DOHH2 (cell line): ENCODE data around the gene RAB3C.

Experiments used
- EZH2phosphoT487 ChIP-seq: fragments of 200-600 bp; sonication (generic); IDR thresholded peaks from 2 replicates; pipeline ENCODE4 v1.6.1; 2017; ENCODE audit warnings: borderline replicate concordance, mild to moderate bottlenecking, antibody characterized with exemption, low read length, moderate library complexity, mixed read lengths
- TF ChIP-seq, protein P1 (sequence below): fragments of 200-600 bp; sonication (generic); IDR thresholded peaks from one replicate; pipeline ENCODE4 v1.5.1; 2014; ENCODE audit warnings: antibody characterized with exemption, mild to moderate bottlenecking, low read depth, low read length; ENCODE audit not compliant: poor library complexity, severe bottlenecking

GRCh38 chr5:58680503-58680902 lies 97.6 kb downstream of the RAB3C start:
- TF ChIP-seq, protein P1, sequence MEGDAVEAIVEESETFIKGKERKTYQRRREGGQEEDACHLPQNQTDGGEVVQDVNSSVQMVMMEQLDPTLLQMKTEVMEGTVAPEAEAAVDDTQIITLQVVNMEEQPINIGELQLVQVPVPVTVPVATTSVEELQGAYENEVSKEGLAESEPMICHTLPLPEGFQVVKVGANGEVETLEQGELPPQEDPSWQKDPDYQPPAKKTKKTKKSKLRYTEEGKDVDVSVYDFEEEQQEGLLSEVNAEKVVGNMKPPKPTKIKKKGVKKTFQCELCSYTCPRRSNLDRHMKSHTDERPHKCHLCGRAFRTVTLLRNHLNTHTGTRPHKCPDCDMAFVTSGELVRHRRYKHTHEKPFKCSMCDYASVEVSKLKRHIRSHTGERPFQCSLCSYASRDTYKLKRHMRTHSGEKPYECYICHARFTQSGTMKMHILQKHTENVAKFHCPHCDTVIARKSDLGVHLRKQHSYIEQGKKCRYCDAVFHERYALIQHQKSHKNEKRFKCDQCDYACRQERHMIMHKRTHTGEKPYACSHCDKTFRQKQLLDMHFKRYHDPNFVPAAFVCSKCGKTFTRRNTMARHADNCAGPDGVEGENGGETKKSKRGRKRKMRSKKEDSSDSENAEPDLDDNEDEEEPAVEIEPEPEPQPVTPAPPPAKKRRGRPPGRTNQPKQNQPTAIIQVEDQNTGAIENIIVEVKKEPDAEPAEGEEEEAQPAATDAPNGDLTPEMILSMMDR: no peak
- no peak for TF ChIP-seq EZH2phosphoT487
